Measurements from ENCODE around the gene PRRC2C.
"Not testable (repeated sequence)": the region's sequence is repeated elsewhere in the genome, so short reads cannot be mapped to it uniquely, and the experiment has no call there.

Gene PRRC2C

DNA sequence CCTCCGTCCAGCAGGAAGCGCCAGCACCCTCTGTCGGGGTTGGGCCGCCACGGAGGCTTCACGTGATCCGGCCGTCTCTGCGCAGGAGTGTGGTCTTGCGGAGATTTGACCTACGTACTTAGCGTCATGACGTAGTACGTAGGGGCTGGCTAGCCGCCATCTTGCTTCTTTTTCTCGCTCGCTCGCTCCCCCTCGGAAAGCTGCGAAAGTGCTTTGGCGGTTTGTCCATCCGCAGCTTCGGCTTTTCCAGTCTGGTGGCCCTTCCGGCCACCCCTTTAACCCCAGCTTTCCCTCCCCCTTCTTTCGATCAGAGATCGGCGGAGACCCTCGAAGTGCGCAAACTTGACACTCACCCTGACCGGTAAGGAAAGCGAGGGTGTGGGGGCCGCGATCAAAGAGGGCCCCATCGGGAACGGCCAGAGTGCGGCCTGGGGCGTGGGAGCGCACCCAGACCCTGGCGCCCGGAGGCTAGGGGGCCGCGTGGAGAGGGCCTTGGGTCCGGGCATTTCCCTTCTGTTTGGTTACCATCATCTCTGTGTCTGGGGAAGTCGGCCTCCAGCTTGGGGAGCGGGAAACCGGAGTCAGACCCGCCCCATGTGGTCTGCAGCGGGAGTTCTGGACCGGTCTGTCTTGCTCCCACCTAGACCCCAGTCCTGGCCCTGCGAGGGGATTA lies at the start of gene PRRC2C:
TSS of gene PRRC2C (plus strand) at position 156 of the 673 bp plus-strand sequence. CDS start 26,559 bp downstream, outside the sequence.
- peak within 1 kb of the TSS; percentile 84 for H3K4me3 ChIP-seq
- peak; percentile 98 for DNase-seq (ENCODE audit: low spot score)
- peak within 1 kb of the TSS; percentile 98 to 99 for H3K27ac ChIP-seq
- TF ChIP-seq, protein P1, sequence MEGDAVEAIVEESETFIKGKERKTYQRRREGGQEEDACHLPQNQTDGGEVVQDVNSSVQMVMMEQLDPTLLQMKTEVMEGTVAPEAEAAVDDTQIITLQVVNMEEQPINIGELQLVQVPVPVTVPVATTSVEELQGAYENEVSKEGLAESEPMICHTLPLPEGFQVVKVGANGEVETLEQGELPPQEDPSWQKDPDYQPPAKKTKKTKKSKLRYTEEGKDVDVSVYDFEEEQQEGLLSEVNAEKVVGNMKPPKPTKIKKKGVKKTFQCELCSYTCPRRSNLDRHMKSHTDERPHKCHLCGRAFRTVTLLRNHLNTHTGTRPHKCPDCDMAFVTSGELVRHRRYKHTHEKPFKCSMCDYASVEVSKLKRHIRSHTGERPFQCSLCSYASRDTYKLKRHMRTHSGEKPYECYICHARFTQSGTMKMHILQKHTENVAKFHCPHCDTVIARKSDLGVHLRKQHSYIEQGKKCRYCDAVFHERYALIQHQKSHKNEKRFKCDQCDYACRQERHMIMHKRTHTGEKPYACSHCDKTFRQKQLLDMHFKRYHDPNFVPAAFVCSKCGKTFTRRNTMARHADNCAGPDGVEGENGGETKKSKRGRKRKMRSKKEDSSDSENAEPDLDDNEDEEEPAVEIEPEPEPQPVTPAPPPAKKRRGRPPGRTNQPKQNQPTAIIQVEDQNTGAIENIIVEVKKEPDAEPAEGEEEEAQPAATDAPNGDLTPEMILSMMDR (IDR thresholded peaks at IDR 0.05) = peak; percentile 42

DNA sequence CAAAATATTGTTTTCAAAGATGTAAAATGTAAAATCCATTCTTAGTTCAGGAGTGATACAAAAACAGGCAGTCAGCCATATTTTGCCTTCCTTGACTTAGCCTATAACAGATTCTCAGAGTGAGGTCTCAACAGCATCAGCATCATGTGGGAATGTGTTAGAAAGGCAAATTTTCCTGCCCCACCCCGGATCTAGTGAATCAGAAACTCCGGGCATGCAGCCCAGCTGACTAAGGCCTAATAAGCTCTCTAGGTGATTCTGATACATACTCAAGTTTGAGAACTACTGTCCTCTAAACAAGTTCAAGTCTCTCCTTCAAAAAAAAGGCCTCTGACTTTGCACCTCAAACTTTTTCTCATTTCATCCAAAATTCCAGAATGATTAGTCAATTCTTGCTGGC lies 46.9 kb upstream of the PRRC2C start:
- peak; percentile 75 for DNase-seq (ENCODE audit: low spot score)
- no peak overlapping the region for H3K4me3 ChIP-seq
- TF ChIP-seq, protein P1 (IDR thresholded peaks at IDR 0.05) = no peak
- H3K27ac ChIP-seq = peak overlapping the region in 1 of 2 donors; percentile 59

DNA sequence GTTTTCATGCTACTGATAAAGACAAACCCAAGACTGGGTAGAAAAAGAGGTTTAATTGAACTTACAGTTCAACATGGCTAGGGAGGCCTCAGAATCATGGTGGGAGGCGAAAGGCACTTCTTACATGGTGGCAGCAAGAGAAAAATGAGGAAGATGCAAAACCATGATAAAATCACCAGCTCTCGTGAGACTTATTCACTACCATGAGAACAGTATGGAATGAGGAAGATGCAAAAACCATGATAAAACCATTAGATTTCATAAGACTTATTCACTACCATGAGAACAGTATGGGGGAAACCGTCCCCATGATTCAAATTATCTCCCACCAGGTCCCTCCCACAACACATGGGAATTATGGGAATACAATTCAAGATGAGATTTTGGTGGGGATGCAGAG lies 45.1 kb upstream of the PRRC2C start:
- H3K27ac ChIP-seq; H3K4me3 ChIP-seq; DNase-seq (ENCODE audit: low spot score): not testable (repeated sequence)

DNA sequence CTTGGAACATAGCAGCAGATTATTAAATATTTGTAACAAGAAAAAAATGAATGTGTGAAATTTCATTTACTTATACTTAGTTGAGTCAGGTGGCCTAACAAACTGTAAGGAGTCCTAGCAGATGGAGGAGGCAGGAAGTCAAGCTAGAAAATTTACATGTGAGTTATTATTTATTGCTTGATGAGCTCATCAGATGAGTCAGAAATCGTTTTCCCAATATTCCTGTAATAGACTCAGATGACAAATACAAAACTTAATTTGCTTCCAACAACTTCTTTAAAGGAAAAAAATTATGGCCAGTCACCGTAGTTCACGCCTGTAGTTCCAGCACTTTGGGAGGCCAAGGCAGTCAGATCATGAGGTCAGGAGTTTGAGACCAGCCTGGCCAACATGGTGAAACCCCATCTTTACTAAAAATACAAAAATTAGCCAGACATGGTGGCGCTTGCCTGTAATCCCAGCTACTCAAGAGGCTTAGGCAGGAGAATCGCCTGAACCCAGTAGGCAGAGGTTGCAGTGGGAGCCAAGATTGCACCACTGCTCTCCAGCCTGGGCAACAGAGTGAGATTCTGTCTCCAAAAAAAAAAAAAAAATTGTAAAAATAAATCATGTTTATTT lies 43.9 kb upstream of the PRRC2C start:
- DNase-seq (ENCODE audit: low spot score); H3K4me3 ChIP-seq; H3K27ac ChIP-seq: not testable (repeated sequence)

DNA sequence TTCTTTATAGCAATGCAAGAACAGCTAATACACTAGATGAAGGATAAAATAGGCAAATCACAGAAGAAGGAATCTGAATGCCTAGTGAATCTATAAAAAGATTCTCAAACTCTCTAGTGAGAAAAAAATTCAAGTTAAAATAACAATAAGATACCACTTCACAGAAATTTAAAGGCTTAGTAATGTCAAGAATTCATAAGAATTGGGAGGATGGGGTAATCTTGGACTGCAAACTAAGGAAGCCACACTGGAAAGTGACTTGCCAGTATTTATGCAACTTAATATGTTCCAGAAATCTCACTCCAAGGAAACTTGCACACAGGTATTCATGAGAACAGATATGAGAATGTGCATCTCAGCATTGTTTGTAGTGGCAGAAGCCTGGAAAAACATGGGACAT lies 38.9 kb upstream of the PRRC2C start:
- H3K4me3 ChIP-seq = no peak overlapping the region
- DNase-seq (ENCODE audit: low spot score) = no peak
- no peak overlapping the region for H3K27ac ChIP-seq
- TF ChIP-seq, protein P1 (IDR thresholded peaks at IDR 0.05) = no peak

DNA sequence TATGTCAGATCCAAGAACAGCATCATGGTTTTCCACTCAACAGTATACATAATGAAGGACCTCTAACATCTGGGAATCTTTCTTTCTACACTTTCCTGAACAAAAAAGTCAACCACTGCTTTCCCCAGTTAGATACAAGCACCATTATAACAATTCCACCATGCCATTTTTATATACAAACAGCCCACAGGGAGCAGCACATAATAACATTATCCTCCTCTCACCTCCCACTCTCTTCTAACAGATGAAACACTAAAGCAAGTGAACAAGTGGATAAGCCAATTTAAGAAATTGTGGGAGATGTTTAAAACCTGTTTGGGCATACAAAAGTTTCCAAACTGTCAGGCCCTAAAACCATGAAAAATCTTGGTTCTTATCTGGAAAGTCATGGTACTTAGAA lies 29.4 kb upstream of the PRRC2C start:
- DNase-seq (ENCODE audit: low spot score) = no peak
- TF ChIP-seq, protein P1 (IDR thresholded peaks at IDR 0.05) = no peak
- no peak overlapping the region for H3K27ac ChIP-seq
- no peak overlapping the region for H3K4me3 ChIP-seq

DNA sequence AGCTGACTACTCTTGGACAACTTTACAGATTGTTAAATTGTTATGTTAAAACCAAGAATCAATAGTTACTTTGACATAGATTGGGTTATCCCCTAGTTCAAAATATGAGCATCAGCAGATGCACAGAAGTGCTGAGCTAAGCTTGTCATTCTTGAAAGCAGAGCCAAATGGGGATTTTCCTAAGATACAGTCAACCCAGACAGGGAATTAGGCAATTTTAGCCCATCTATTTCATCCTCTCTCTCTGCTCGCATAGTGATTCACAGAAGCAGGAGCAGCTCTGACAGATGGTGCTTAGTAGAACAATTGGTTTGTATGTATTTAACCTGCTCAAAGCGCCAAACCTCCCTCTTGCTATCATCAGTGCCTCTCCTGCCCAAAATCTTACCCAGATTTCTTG lies 27.9 kb upstream of the PRRC2C start:
- no peak for DNase-seq (ENCODE audit: low spot score)
- no peak overlapping the region for H3K27ac ChIP-seq
- TF ChIP-seq, protein P1 (IDR thresholded peaks at IDR 0.05) = no peak
- no peak overlapping the region for H3K4me3 ChIP-seq

DNA sequence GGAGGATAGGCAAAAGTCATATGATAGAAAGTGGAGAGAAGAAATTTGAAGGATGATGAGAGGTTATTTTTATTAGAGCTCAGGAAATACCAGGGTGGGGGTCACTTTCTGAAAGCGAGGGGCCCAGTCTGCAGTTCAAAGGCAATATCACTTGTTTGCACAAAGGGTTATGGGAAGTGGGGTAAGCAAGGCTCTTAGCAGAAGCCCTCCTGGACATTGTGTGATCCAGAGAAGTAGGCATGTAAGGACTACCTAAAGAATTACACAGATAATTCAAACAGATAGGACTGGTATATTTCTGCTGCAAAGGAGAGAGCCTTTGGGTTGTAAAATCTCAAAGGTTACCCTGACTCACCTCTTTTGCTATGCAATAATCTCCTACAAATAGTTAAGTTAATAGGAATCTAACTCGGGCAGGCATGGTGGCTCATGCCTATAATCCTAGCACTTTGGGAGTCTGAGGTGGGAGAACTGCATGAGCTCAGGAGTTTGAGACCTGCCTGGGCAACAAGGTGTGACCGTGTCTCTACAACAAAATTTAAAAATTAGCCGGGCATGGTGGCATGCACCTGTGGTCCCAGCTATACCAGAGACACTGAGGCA lies 25.2 kb upstream of the PRRC2C start:
- H3K27ac ChIP-seq = no peak overlapping the region
- H3K4me3 ChIP-seq = no peak overlapping the region
- no peak for DNase-seq (ENCODE audit: low spot score)
- TF ChIP-seq, protein P1 (IDR thresholded peaks at IDR 0.05) = no peak
